ENCODE measurements around the gene KIF1A. TPM values are rescaled to one million over a fixed set of nuclear protein-coding genes. Genes with fewer than 3 reads are reported as not detected.

Gene KIF1A, protein sequence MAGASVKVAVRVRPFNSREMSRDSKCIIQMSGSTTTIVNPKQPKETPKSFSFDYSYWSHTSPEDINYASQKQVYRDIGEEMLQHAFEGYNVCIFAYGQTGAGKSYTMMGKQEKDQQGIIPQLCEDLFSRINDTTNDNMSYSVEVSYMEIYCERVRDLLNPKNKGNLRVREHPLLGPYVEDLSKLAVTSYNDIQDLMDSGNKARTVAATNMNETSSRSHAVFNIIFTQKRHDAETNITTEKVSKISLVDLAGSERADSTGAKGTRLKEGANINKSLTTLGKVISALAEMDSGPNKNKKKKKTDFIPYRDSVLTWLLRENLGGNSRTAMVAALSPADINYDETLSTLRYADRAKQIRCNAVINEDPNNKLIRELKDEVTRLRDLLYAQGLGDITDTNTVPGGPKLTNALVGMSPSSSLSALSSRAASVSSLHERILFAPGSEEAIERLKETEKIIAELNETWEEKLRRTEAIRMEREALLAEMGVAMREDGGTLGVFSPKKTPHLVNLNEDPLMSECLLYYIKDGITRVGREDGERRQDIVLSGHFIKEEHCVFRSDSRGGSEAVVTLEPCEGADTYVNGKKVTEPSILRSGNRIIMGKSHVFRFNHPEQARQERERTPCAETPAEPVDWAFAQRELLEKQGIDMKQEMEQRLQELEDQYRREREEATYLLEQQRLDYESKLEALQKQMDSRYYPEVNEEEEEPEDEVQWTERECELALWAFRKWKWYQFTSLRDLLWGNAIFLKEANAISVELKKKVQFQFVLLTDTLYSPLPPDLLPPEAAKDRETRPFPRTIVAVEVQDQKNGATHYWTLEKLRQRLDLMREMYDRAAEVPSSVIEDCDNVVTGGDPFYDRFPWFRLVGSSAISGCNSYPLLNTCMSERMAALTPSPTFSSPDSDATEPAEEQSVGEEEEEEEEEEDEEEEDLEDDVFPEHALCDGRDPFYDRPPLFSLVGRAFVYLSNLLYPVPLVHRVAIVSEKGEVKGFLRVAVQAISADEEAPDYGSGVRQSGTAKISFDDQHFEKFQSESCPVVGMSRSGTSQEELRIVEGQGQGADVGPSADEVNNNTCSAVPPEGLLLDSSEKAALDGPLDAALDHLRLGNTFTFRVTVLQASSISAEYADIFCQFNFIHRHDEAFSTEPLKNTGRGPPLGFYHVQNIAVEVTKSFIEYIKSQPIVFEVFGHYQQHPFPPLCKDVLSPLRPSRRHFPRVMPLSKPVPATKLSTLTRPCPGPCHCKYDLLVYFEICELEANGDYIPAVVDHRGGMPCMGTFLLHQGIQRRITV (N-terminal part only)
- total RNA-seq (not detected), polyA plus RNA-seq (not detected)

GRCh38 chr2:240819858-240820606 is at the start of gene KIF1A:
TSS of gene KIF1A (minus strand) at chr2:240820219. CDS start at chr2:240797752, 22,467 bp downstream.
- DNase-seq, result no peak

GRCh38 chr2:240869109-240869955 is 49.3 kb upstream of the KIF1A start:
- Histone ChIP-seq H3K27me3 (ENCODE audit: control insufficient read depth, insufficient read depth, low read length) (no peaks in the 10 kb centered on the region), H3K4me1 (ENCODE audit: control insufficient read depth, insufficient read depth, low read length, poor library complexity, severe bottlenecking) (no peaks in the 10 kb centered on the region), H3K36me3 (ENCODE audit: control insufficient read depth, insufficient read depth, low read length) (no peaks in the 10 kb centered on the region), H3K9me3 (ENCODE audit: control insufficient read depth in 2 of 2, low read length in 2 of 2) (no peaks in the 10 kb centered on the region), H3K4me3 (ENCODE audit: low read depth, low read length) (no peak overlapping the region), H3K27ac (ENCODE audit: insufficient read depth, low read length, poor library complexity, severe bottlenecking) (no peak overlapping the region)
- no peak for DNase-seq
- Mint-ChIP-seq H3K9me3 (peaks cover 0 to 1% (median 0%) of the 10 kb centered on the region in 7 donors), H3K27ac (no peak overlapping the region), H3K36me3 (no peaks in the 10 kb centered on the region), H3K4me3 (no peak overlapping the region), H3K27me3 (peaks cover 8% of the 10 kb centered on the region), H3K4me1 (no peaks in the 10 kb centered on the region)
- ATAC-seq (ENCODE audit: low read depth in 2 of 2), result no peak

More at GRCh38 chr2:240819858-240820606, at the start of gene KIF1A:
- H3K27me3 ChIP-seq (ENCODE audit: control insufficient read depth, insufficient read depth, low read length), result peaks cover 23% of the 10 kb centered on the region
- no peak within 1 kb of the TSS for H3K4me3 ChIP-seq (ENCODE audit: low read depth, low read length)
- Mint-ChIP-seq H3K36me3 (no peaks in the 10 kb centered on the region), H3K4me1 (peaks cover 5 to 12% (median 7%) of the 10 kb centered on the region in 4 donors), H3K9me3 (peaks cover 0 to 9% (median 0%) of the 10 kb centered on the region in 7 donors), H3K4me3 (peak within 1 kb of the TSS in 3 of 4 donors; percentile 33 to 47 (median 35)), H3K27me3 (peaks cover 44% of the 10 kb centered on the region), H3K27ac (no peak within 1 kb of the TSS)
- ATAC-seq (ENCODE audit: low read depth in 2 of 2), result no peak
- H3K4me1 ChIP-seq (ENCODE audit: control insufficient read depth, insufficient read depth, low read length, poor library complexity, severe bottlenecking), result peaks cover 15% of the 10 kb centered on the region
- H3K36me3 ChIP-seq (ENCODE audit: control insufficient read depth, insufficient read depth, low read length), result no peaks in the 10 kb centered on the region
- H3K27ac ChIP-seq (ENCODE audit: insufficient read depth, low read length, poor library complexity, severe bottlenecking), result no peak within 1 kb of the TSS
- H3K9me3 ChIP-seq (ENCODE audit: control insufficient read depth in 2 of 2, low read length in 2 of 2), result peaks cover 0 to 5% of the 10 kb centered on the region in 2 experiments

DNA sequence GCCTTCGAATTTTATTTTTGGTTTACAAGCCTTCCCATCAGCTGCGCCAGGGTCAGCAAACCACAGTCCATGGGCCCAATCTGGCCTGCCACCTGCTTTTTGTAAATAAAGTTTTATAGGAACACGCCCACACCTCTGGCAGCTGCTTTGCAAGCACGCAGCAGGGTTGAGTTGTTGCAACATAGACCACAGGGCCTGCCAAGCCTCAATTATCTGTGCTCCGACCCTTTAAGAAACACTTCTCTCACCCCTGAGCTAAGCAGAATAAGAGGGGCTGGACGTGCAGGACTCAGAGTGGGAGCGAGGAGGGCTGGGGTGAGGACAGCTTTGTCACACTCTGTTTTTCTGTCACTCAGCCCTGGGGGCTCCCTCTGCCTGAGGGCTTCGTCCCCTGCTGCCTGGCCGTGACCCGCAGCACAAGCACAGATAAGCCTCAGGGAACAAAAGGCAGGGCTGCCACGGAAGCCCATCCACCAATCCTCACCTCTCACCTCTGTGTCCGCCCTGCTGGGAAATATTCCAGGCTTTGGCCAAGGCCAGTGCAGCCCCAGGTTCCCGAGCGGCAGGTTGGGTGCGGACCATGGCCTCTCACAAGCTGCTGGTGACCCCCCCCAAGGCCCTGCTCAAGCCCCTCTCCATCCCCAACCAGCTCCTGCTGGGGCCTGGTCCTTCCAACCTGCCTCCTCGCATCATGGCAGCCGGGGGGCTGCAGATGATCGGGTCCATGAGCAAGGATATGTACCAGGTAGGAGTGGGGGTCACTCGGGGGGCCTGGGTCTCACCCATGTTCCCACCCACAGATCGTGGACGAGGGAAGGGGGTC is 48.5 kb upstream of the KIF1A start, which contains the start of gene AGXT:
AGXT (plus strand) TSS at position 539 of the 823 bp plus-strand sequence; CDS start at position 581, 42 bp downstream.
- Mint-ChIP-seq H3K9me3 (peaks cover 0 to 1% (median 0%) of the 10 kb centered on the region in 7 donors), H3K36me3 (no peaks in the 10 kb centered on the region), H3K4me1 (no peaks in the 10 kb centered on the region), H3K27me3 (peaks cover 13% of the 10 kb centered on the region), H3K27ac (peak within 1 kb of the TSS in 1 of 3 donors; percentile 58), H3K4me3 (no peak within 1 kb of the TSS)
- Histone ChIP-seq H3K4me3 (ENCODE audit: low read depth, low read length) (no peak within 1 kb of the TSS), H3K27me3 (ENCODE audit: control insufficient read depth, insufficient read depth, low read length) (no peaks in the 10 kb centered on the region), H3K9me3 (ENCODE audit: control insufficient read depth in 2 of 2, low read length in 2 of 2) (no peaks in the 10 kb centered on the region), H3K27ac (ENCODE audit: insufficient read depth, low read length, poor library complexity, severe bottlenecking) (no peak within 1 kb of the TSS), H3K36me3 (ENCODE audit: control insufficient read depth, insufficient read depth, low read length) (no peaks in the 10 kb centered on the region), H3K4me1 (ENCODE audit: control insufficient read depth, insufficient read depth, low read length, poor library complexity, severe bottlenecking) (no peaks in the 10 kb centered on the region)
- DNase-seq (no peak), ATAC-seq (ENCODE audit: low read depth in 2 of 2) (no peak)

- Histone ChIP-seq H3K9me3 (ENCODE audit: control insufficient read depth in 2 of 2, low read length in 2 of 2) (no peaks in the 10 kb centered on the region), H3K36me3 (ENCODE audit: control insufficient read depth, insufficient read depth, low read length) (no peaks in the 10 kb centered on the region), H3K27me3 (ENCODE audit: control insufficient read depth, insufficient read depth, low read length) (no peaks in the 10 kb centered on the region), H3K27ac (ENCODE audit: insufficient read depth, low read length, poor library complexity, severe bottlenecking) (no peak overlapping the region), H3K4me1 (ENCODE audit: control insufficient read depth, insufficient read depth, low read length, poor library complexity, severe bottlenecking) (no peaks in the 10 kb centered on the region), H3K4me3 (ENCODE audit: low read depth, low read length) (no peak overlapping the region)
- Mint-ChIP-seq H3K27ac (no peak overlapping the region), H3K27me3 (peaks cover 21% of the 10 kb centered on the region), H3K36me3 (no peaks in the 10 kb centered on the region), H3K4me3 (no peak overlapping the region), H3K9me3 (peaks cover 0 to 1% (median 0%) of the 10 kb centered on the region in 7 donors), H3K4me1 (no peaks in the 10 kb centered on the region)
- no peak for DNase-seq
- no peak for ATAC-seq (ENCODE audit: low read depth in 2 of 2)
Measured at GRCh38 chr2:240865391-240865790, 45.4 kb upstream of the KIF1A start.

DNA sequence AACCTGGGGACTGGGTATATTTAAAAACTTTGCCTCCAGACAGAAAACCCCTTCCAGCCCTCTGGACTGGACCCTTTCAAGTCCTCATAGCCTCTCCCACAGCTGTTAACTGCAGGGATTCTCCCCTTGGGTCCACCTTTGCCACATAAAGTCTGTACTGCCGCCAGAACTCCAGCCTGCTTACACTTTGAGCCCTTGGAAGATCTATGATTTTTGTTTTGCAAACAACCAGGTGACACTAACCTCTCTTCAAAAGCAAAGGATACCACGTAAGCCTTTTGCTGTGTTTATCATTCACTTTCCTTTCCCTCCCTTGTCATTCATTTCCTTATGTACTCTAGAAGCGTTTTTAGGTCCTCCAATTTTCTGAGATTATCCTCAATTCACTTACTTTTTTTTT is 44.5 kb upstream of the KIF1A start:
- no peaks in the 10 kb centered on the region for H3K36me3 ChIP-seq (ENCODE audit: control insufficient read depth, insufficient read depth, low read length)
- Mint-ChIP-seq H3K9me3 (peaks cover 0 to 1% (median 0%) of the 10 kb centered on the region in 7 donors), H3K36me3 (no peaks in the 10 kb centered on the region), H3K27me3 (peaks cover 21% of the 10 kb centered on the region), H3K4me1 (no peaks in the 10 kb centered on the region), H3K4me3 (no peak overlapping the region), H3K27ac (peak overlapping the region in 1 of 3 donors; percentile 64)
- H3K27ac ChIP-seq (ENCODE audit: insufficient read depth, low read length, poor library complexity, severe bottlenecking), result no peak overlapping the region
- no peak overlapping the region for H3K4me3 ChIP-seq (ENCODE audit: low read depth, low read length)
- no peaks in the 10 kb centered on the region for H3K27me3 ChIP-seq (ENCODE audit: control insufficient read depth, insufficient read depth, low read length)
- no peaks in the 10 kb centered on the region for H3K9me3 ChIP-seq (ENCODE audit: control insufficient read depth in 2 of 2, low read length in 2 of 2)
- H3K4me1 ChIP-seq (ENCODE audit: control insufficient read depth, insufficient read depth, low read length, poor library complexity, severe bottlenecking), result no peaks in the 10 kb centered on the region
- no peak for ATAC-seq (ENCODE audit: low read depth in 2 of 2)
- no peak for DNase-seq

DNA sequence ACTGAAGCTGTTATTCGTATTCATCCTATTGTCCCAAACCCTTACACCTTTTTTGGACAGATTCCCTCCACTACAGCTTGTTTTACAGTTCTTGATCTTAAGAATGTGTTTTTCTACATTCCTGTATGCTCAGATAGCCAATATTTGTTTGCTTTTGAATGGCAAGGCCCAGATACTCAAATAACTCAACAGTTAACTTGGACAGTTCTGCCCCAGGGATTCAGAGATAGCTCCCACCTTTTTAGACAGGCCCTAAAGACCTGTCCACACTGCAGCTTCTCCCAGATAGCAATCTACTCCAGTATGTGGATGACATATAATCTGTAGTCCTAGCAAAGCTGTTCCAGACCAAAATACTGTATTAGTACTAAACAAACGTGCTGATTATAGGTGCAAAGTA is 41.5 kb upstream of the KIF1A start:
- Mint-ChIP-seq H3K27me3 (peaks cover 20% of the 10 kb centered on the region), H3K4me1 (no peaks in the 10 kb centered on the region), H3K27ac (no peak overlapping the region), H3K9me3 (peaks cover 0 to 3% (median 0%) of the 10 kb centered on the region in 7 donors), H3K36me3 (no peaks in the 10 kb centered on the region), H3K4me3 (no peak overlapping the region)
- Histone ChIP-seq H3K9me3 (ENCODE audit: control insufficient read depth in 2 of 2, low read length in 2 of 2) (no peaks in the 10 kb centered on the region), H3K27me3 (ENCODE audit: control insufficient read depth, insufficient read depth, low read length) (no peaks in the 10 kb centered on the region), H3K4me3 (ENCODE audit: low read depth, low read length) (no peak overlapping the region), H3K27ac (ENCODE audit: insufficient read depth, low read length, poor library complexity, severe bottlenecking) (no peak overlapping the region), H3K36me3 (ENCODE audit: control insufficient read depth, insufficient read depth, low read length) (no peaks in the 10 kb centered on the region), H3K4me1 (ENCODE audit: control insufficient read depth, insufficient read depth, low read length, poor library complexity, severe bottlenecking) (no peaks in the 10 kb centered on the region)
- ATAC-seq (ENCODE audit: low read depth in 2 of 2) (no peak), DNase-seq (no peak)

Data from CD4-positive, CD25-positive, alpha-beta regulatory T cell (primary cell).